ENCODE data around the gene NRG2.
A peak's percentile ranks its signal among the peaks of the same experiment; 100 is the strongest.

NRG2 gene

GRCh38 chr5:139867581-139867980 lies 175.5 kb downstream of the NRG2 start:
- Histone ChIP-seq H3K4ac (ENCODE audit: low read depth, low read length) (no peak overlapping the region), H3K9ac (ENCODE audit: low read length) (no peak overlapping the region), H3K27ac (ENCODE audit: low read depth, low read length) (no peak overlapping the region), H3K79me1 (ENCODE audit: low read length) (no peaks in the 10 kb centered on the region), H3K56ac (ENCODE audit: low read length) (no peak overlapping the region), H3K27me3 (ENCODE audit: insufficient read depth, low read length, poor library complexity) (no peaks in the 10 kb centered on the region), H2BK120ac (ENCODE audit: low read depth, low read length) (no peak overlapping the region), H3K79me2 (ENCODE audit: control insufficient read depth, insufficient read depth, low read length) (no peaks in the 10 kb centered on the region), H4K5ac (ENCODE audit: low read length) (no peak overlapping the region), H2AK5ac (ENCODE audit: low read length) (no peak overlapping the region), H3K36me3 (ENCODE audit: control insufficient read depth, insufficient read depth, low read length) (no peaks in the 10 kb centered on the region), H2BK5ac (ENCODE audit: low read length) (no peak overlapping the region), H2BK15ac (replicated peaks; ENCODE audit: low read depth) (no peak overlapping the region), H3K4me1 (ENCODE audit: control insufficient read depth, low read depth, low read length) (no peaks in the 10 kb centered on the region), H3K4me3 (ENCODE audit: low read length) (no peak overlapping the region), H3K18ac (ENCODE audit: low read length) (no peak overlapping the region), H3K4me2 (ENCODE audit: low read length) (no peak overlapping the region), H4K8ac (ENCODE audit: low read depth, low read length) (no peak overlapping the region), H3K23ac (ENCODE audit: low read length) (no peak overlapping the region)
- DNase-seq, result no peak

GRCh38 chr5:139867109-139867508 lies 176.0 kb downstream of the NRG2 start:
- no peak for DNase-seq
- H3K27me3 ChIP-seq (ENCODE audit: insufficient read depth, low read length, poor library complexity), result no peaks in the 10 kb centered on the region
- no peak overlapping the region for H3K9ac ChIP-seq (ENCODE audit: low read length)

GRCh38 chr5:139864716-139865483 lies 178.2 kb downstream of the NRG2 start:
- H2BK5ac ChIP-seq (ENCODE audit: low read length), result no peak overlapping the region
- H3K4me2 ChIP-seq (ENCODE audit: low read length), result no peak overlapping the region
- H2BK15ac ChIP-seq (replicated peaks; ENCODE audit: low read depth), result no peak overlapping the region
- no peaks in the 10 kb centered on the region for H3K27me3 ChIP-seq (ENCODE audit: insufficient read depth, low read length, poor library complexity)
- no peak overlapping the region for H3K9ac ChIP-seq (ENCODE audit: low read length)
- H4K5ac ChIP-seq (ENCODE audit: low read length), result no peak overlapping the region
- no peak overlapping the region for H3K27ac ChIP-seq (ENCODE audit: low read depth, low read length)
- no peak overlapping the region for H4K8ac ChIP-seq (ENCODE audit: low read depth, low read length)
- no peak overlapping the region for H2BK120ac ChIP-seq (ENCODE audit: low read depth, low read length)
- no peak overlapping the region for H3K56ac ChIP-seq (ENCODE audit: low read length)
- no peaks in the 10 kb centered on the region for H3K79me2 ChIP-seq (ENCODE audit: control insufficient read depth, insufficient read depth, low read length)
- no peak for DNase-seq
- no peaks in the 10 kb centered on the region for H3K79me1 ChIP-seq (ENCODE audit: low read length)
- no peak overlapping the region for H3K4ac ChIP-seq (ENCODE audit: low read depth, low read length)
- WGBS (ENCODE audit: extremely low coverage, insufficient coverage, low lambda C conversion rate), result no CpG with 5 or more reads among the region's 12 CpGs
- H3K4me3 ChIP-seq (ENCODE audit: low read length), result no peak overlapping the region
- no peak overlapping the region for H2AK5ac ChIP-seq (ENCODE audit: low read length)
- H3K4me1 ChIP-seq (ENCODE audit: control insufficient read depth, low read depth, low read length), result no peaks in the 10 kb centered on the region
- H3K23ac ChIP-seq (ENCODE audit: low read length), result no peak overlapping the region
- no peaks in the 10 kb centered on the region for H3K36me3 ChIP-seq (ENCODE audit: control insufficient read depth, insufficient read depth, low read length)
- H3K18ac ChIP-seq (ENCODE audit: low read length), result no peak overlapping the region

More at GRCh38 chr5:139867109-139867508, 176.0 kb downstream of the NRG2 start:
- H3K36me3 ChIP-seq (ENCODE audit: control insufficient read depth, insufficient read depth, low read length), result no peaks in the 10 kb centered on the region
- no peak overlapping the region for H4K5ac ChIP-seq (ENCODE audit: low read length)
- H3K4ac ChIP-seq (ENCODE audit: low read depth, low read length), result no peak overlapping the region
- WGBS (ENCODE audit: extremely low coverage, insufficient coverage, low lambda C conversion rate), result no CpG with 5 or more reads among the region's 2 CpGs
- no peak overlapping the region for H3K23ac ChIP-seq (ENCODE audit: low read length)
- H2AK5ac ChIP-seq (ENCODE audit: low read length), result no peak overlapping the region
- H2BK5ac ChIP-seq (ENCODE audit: low read length), result no peak overlapping the region
- no peak overlapping the region for H2BK120ac ChIP-seq (ENCODE audit: low read depth, low read length)
- no peaks in the 10 kb centered on the region for H3K4me1 ChIP-seq (ENCODE audit: control insufficient read depth, low read depth, low read length)
- H3K79me2 ChIP-seq (ENCODE audit: control insufficient read depth, insufficient read depth, low read length), result no peaks in the 10 kb centered on the region
- H3K4me3 ChIP-seq (ENCODE audit: low read length), result no peak overlapping the region
- H3K18ac ChIP-seq (ENCODE audit: low read length), result no peak overlapping the region
- H3K4me2 ChIP-seq (ENCODE audit: low read length), result no peak overlapping the region
- H3K79me1 ChIP-seq (ENCODE audit: low read length), result no peaks in the 10 kb centered on the region
- no peak overlapping the region for H3K27ac ChIP-seq (ENCODE audit: low read depth, low read length)
- H4K8ac ChIP-seq (ENCODE audit: low read depth, low read length), result no peak overlapping the region
- H2BK15ac ChIP-seq (replicated peaks; ENCODE audit: low read depth), result no peak overlapping the region
- H3K56ac ChIP-seq (ENCODE audit: low read length), result no peak overlapping the region

GRCh38 chr5:139863855-139864558 lies 179.1 kb downstream of the NRG2 start:
- WGBS (ENCODE audit: extremely low coverage, insufficient coverage, low lambda C conversion rate), result no CpG with 5 or more reads among the region's 5 CpGs
- Histone ChIP-seq H2BK5ac (ENCODE audit: low read length) (no peak overlapping the region), H3K79me2 (ENCODE audit: control insufficient read depth, insufficient read depth, low read length) (no peaks in the 10 kb centered on the region), H3K4me1 (ENCODE audit: control insufficient read depth, low read depth, low read length) (no peaks in the 10 kb centered on the region), H3K4me2 (ENCODE audit: low read length) (no peak overlapping the region), H4K8ac (ENCODE audit: low read depth, low read length) (no peak overlapping the region), H3K36me3 (ENCODE audit: control insufficient read depth, insufficient read depth, low read length) (no peaks in the 10 kb centered on the region), H3K56ac (ENCODE audit: low read length) (no peak overlapping the region), H2BK15ac (replicated peaks; ENCODE audit: low read depth) (no peak overlapping the region), H3K4me3 (ENCODE audit: low read length) (no peak overlapping the region), H2AK5ac (ENCODE audit: low read length) (no peak overlapping the region), H3K23ac (ENCODE audit: low read length) (no peak overlapping the region), H3K4ac (ENCODE audit: low read depth, low read length) (no peak overlapping the region), H2BK120ac (ENCODE audit: low read depth, low read length) (no peak overlapping the region), H3K9ac (ENCODE audit: low read length) (no peak overlapping the region), H3K27ac (ENCODE audit: low read depth, low read length) (no peak overlapping the region), H3K18ac (ENCODE audit: low read length) (no peak overlapping the region), H3K79me1 (ENCODE audit: low read length) (no peaks in the 10 kb centered on the region), H4K5ac (ENCODE audit: low read length) (no peak overlapping the region), H3K27me3 (ENCODE audit: insufficient read depth, low read length, poor library complexity) (no peaks in the 10 kb centered on the region)
- DNase-seq, result peak; percentile 65

- H4K5ac ChIP-seq (ENCODE audit: low read length), result no peak overlapping the region
- H3K4me1 ChIP-seq (ENCODE audit: control insufficient read depth, low read depth, low read length), result no peaks in the 10 kb centered on the region
- no peak overlapping the region for H3K4me2 ChIP-seq (ENCODE audit: low read length)
- H3K9ac ChIP-seq (ENCODE audit: low read length), result no peak overlapping the region
- DNase-seq, result no peak
- no CpG with 5 or more reads among the region's 9 CpGs for WGBS (ENCODE audit: extremely low coverage, insufficient coverage, low lambda C conversion rate)
- no peak overlapping the region for H3K4me3 ChIP-seq (ENCODE audit: low read length)
- no peaks in the 10 kb centered on the region for H3K27me3 ChIP-seq (ENCODE audit: insufficient read depth, low read length, poor library complexity)
- H4K8ac ChIP-seq (ENCODE audit: low read depth, low read length), result no peak overlapping the region
- H3K4ac ChIP-seq (ENCODE audit: low read depth, low read length), result no peak overlapping the region
- H3K36me3 ChIP-seq (ENCODE audit: control insufficient read depth, insufficient read depth, low read length), result no peaks in the 10 kb centered on the region
- H3K23ac ChIP-seq (ENCODE audit: low read length), result no peak overlapping the region
- no peak overlapping the region for H2AK5ac ChIP-seq (ENCODE audit: low read length)
- no peak overlapping the region for H3K18ac ChIP-seq (ENCODE audit: low read length)
- no peak overlapping the region for H2BK120ac ChIP-seq (ENCODE audit: low read depth, low read length)
- no peak overlapping the region for H2BK5ac ChIP-seq (ENCODE audit: low read length)
- no peak overlapping the region for H3K56ac ChIP-seq (ENCODE audit: low read length)
- H3K27ac ChIP-seq (ENCODE audit: low read depth, low read length), result no peak overlapping the region
- no peaks in the 10 kb centered on the region for H3K79me2 ChIP-seq (ENCODE audit: control insufficient read depth, insufficient read depth, low read length)
- H3K79me1 ChIP-seq (ENCODE audit: low read length), result no peaks in the 10 kb centered on the region
- H2BK15ac ChIP-seq (replicated peaks; ENCODE audit: low read depth), result no peak overlapping the region
These were observed 179.7 kb downstream of the NRG2 start for GRCh38 chr5:139863361-139863760.

Measured in mesendoderm (in vitro differentiated cells).